Activated B cell treated with CpG ODN at 0.5 μM for 24 hours (primary cell): ENCODE data around the gene CA9. TPM values are rescaled to one million over a fixed set of nuclear protein-coding genes. Genes with fewer than 3 reads are reported as not detected.

Source experiments
- ATAC-seq: fragments of 200-7000 bp; cut with Tn5 transposase; one replicate; pipeline ENCODE4 v1.10.0; 2021; ENCODE audit warnings: low read depth, mild to moderate bottlenecking, moderate library complexity
- CTCF ChIA-PET: fragments of 350-600 bp; sonication (Branson Sonifier 250); formaldehyde crosslinking; loops from one replicate; lab custom pipeline; 2021; ENCODE audit warnings: antibody characterized with exemption; lab: Charles Lee
- POLR2A ChIA-PET: fragments of 350-600 bp; sonication (Branson Sonifier 250); formaldehyde crosslinking; loops from one replicate; lab custom pipeline; 2021; ENCODE audit warnings: antibody characterized with exemption; lab: Charles Lee
- DNase-seq: peaks from one replicate; pipeline ENCODE4 v3.0.0; 2022
- H3K27ac Mint-ChIP-seq: one replicate; pipeline ENCODE4 v1.8.0; 2020; ENCODE audit warnings: mixed read lengths
- H3K27me3 Mint-ChIP-seq: one replicate; pipeline ENCODE4 v1.8.0; 2021; ENCODE audit warnings: mixed read lengths
- H3K36me3 Mint-ChIP-seq: one replicate; pipeline ENCODE4 v1.8.0; 2021; ENCODE audit warnings: low read depth, mixed read lengths
- H3K4me1 Mint-ChIP-seq: one replicate; pipeline ENCODE4 v1.8.0; 2021; ENCODE audit warnings: mixed read lengths
- H3K4me3 Mint-ChIP-seq: one replicate; pipeline ENCODE4 v1.8.0; 2020; ENCODE audit warnings: mild to moderate bottlenecking, mixed read lengths
- H3K9me3 Mint-ChIP-seq: one replicate; pipeline ENCODE4 v1.8.0; 2020; ENCODE audit warnings: mixed read lengths
- intact Hi-C: fragments of 100-400 bp; cut with micrococcal nuclease; formaldehyde crosslinking; loops from one replicate; pipeline ENCODE4 v1.15.1; 2024
- total RNA-seq: library from RNA; stranded (reverse); gene quantifications from 2 replicates; pipeline ENCODE4 v1.2.3, GENCODE V29; 2022
- TF ChIP-seq, protein P1 (sequence below): fragments of 200-600 bp; IDR thresholded peaks from one replicate; pipeline ENCODE4 v1.8.0; 2022; ENCODE audit warnings: antibody characterized with exemption, mild to moderate bottlenecking

The CA9 gene
- total RNA-seq, 1 donor from 2014 or later, result not detected

DNA sequence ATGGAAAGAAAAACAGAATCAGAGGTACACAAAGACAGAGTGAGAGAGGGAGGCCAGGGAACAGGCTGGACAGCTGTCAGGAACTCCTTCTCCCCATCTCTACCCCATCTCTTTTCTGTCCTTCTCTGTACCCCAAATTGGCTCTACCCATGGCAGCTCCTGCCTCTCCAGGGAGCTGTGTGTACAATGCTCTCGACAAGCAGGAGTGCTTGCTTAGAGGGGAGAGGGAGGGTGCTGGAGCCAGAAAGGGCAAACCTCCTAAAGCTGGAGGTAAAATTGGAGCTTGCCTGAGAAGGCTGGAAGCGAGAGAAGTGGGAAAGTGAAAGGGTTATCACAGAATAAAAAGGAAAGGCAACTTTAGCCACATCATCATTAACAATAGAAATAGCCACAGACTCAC, 9.6 kb downstream of the CA9 start:
- ATAC-seq (no peak), DNase-seq (no peak)
- Mint-ChIP-seq H3K4me1 (peaks cover 21% of the 10 kb centered on the region), H3K4me3 (no peak overlapping the region), H3K36me3 (no peaks in the 10 kb centered on the region), H3K27me3 (no peaks in the 10 kb centered on the region), H3K9me3 (no peaks in the 10 kb centered on the region), H3K27ac (no peak overlapping the region)
- TF ChIP-seq, protein P1, sequence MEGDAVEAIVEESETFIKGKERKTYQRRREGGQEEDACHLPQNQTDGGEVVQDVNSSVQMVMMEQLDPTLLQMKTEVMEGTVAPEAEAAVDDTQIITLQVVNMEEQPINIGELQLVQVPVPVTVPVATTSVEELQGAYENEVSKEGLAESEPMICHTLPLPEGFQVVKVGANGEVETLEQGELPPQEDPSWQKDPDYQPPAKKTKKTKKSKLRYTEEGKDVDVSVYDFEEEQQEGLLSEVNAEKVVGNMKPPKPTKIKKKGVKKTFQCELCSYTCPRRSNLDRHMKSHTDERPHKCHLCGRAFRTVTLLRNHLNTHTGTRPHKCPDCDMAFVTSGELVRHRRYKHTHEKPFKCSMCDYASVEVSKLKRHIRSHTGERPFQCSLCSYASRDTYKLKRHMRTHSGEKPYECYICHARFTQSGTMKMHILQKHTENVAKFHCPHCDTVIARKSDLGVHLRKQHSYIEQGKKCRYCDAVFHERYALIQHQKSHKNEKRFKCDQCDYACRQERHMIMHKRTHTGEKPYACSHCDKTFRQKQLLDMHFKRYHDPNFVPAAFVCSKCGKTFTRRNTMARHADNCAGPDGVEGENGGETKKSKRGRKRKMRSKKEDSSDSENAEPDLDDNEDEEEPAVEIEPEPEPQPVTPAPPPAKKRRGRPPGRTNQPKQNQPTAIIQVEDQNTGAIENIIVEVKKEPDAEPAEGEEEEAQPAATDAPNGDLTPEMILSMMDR, result no peak
- ChIA-PET CTCF (interaction anchor here (1.0 to 5.9 kb wide), 2 partner anchors 13 to 80 kb away, joined by 3 to 30 read pairs; no protein-coding TSS in a partner anchor), POLR2A (interaction anchor here (0.7 kb wide), 1 partner anchor 27 kb away, joined by 3 read pairs; no protein-coding TSS in a partner anchor)
- intact Hi-C loops, result loop anchor here (5.0 kb wide), 1 partner anchor 34 kb away; no protein-coding TSS in a partner anchor

DNA sequence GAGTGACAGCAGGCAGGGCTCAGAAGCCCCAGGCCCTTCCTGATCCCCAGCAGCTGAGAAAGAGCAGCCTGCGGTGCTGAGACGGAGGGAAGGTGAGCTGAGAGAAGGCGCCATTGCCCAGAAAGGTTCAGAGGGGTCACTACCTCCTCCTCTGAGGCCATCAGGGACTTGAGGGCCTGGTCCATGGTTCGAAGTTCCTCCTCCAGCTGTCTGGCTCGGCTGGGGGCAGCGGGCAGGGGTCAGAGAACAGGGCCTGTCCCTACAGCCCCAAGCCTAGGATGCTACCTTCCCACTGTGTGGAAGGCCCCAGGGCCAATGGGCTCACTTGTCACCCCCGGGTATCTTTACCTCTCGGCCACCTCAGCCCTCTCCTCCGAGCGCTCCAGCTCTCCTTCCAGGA, 11.2 kb downstream of the CA9 start:
- ATAC-seq (no peak), DNase-seq (no peak)
- intact Hi-C loops, result loop anchor here (5.0 kb wide), 1 partner anchor 32 kb away; no protein-coding TSS in a partner anchor
- no peaks in the 10 kb centered on the region for H3K9me3 Mint-ChIP-seq
- H3K4me3 Mint-ChIP-seq, result no peak overlapping the region
- TF ChIP-seq, protein P1, result no peak
- peaks cover 20% of the 10 kb centered on the region for H3K4me1 Mint-ChIP-seq
- no peak overlapping the region for H3K27ac Mint-ChIP-seq
- CTCF ChIA-PET, result interaction anchor here (5.9 kb wide), 1 partner anchor 11 kb away, joined by 30 read pairs; no protein-coding TSS in a partner anchor
- no peaks in the 10 kb centered on the region for H3K36me3 Mint-ChIP-seq
- H3K27me3 Mint-ChIP-seq, result no peaks in the 10 kb centered on the region
- POLR2A ChIA-PET, result no interaction called here

DNA sequence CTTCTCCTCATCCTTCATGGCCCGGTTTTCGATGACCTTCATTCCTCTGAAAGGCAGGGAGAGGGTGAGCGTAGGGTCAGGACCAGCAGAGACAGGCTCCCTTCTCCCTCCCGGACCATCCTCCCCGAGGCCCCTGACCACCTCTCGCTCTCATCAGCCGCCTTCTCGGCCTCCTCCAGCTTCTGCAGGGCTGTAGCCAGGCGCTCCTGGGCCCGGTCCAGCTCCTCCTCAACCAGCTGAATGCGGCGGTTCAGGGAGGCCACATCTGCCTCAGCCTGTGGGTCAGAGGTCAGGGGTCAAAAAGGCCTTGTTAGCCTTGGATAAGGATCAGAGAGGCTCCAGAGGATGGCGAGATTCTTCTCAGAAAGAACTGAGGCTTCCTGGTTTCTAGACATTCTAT, 11.8 kb downstream of the CA9 start:
- Mint-ChIP-seq H3K4me1 (peaks cover 14% of the 10 kb centered on the region), H3K9me3 (no peaks in the 10 kb centered on the region), H3K4me3 (no peak overlapping the region), H3K36me3 (no peaks in the 10 kb centered on the region), H3K27me3 (no peaks in the 10 kb centered on the region), H3K27ac (no peak overlapping the region)
- DNase-seq (no peak), ATAC-seq (no peak)
- ChIA-PET CTCF (interaction anchor here (3.6 kb wide), 1 partner anchor 10 kb away, joined by 23 read pairs; no protein-coding TSS in a partner anchor), POLR2A (interaction anchor here (1.1 kb wide), 1 partner anchor 41 kb away, joined by 4 read pairs; no protein-coding TSS in a partner anchor)
- TF ChIP-seq, protein P1, result no peak
- intact Hi-C loops, result no loop called here

DNA sequence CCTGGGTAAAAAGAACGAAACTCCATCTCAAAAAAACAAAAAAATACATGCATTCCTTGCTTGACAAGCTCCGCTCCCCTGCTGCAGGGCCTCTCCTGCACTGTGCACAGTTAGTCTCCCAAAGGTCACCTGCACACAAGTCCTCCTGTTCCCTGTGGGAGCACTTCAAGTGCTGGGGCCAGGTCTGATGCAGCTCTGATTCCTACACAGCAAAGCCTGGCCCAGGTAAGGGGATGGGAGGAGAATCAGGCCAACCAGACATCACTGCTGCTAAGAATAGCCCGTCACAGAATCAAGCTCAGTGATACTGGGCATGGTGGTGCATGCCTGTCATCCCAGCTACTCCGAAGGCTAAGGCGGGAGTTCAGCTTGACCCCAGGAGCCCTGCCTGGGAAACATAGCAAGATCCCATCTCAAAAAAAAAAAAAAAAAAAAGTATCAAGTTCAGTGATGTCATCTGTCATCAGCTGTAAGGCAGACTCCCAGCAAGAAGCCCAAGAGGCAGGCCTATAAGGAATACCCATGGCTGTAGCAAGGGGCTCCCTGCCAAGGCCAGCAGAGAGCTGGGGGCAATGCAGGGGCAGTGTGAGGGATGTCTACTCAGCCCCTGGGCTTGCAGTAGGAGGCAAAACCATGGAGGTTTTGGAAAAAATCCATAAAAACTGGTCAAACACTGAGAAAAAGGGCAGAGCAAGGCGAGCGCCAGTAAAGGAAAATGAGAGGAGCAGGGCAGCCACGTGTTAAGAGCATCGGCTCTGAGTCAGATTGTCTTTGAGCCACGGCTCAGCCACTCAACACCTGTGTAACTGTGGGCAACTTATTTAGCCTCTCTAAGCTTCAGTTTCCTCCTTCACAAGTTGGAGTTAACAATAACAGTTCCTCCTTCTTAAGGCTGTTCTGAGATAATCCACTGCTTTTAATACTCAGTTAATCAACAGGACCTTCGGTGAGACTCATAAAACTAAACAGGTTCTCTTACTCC, 12.8 kb downstream of the CA9 start:
- ChIA-PET CTCF (interaction anchor here (3.6 kb wide), 1 partner anchor 9 kb away, joined by 23 read pairs; no protein-coding TSS in a partner anchor), POLR2A (interaction anchor here (0.7 to 1.1 kb wide), 2 partner anchors 42 to 112 kb away, joined by 4 to 10 read pairs; no protein-coding TSS in a partner anchor)
- DNase-seq (no peak), ATAC-seq (no peak)
- H3K27me3 Mint-ChIP-seq, result no peaks in the 10 kb centered on the region
- H3K27ac Mint-ChIP-seq, result no peak overlapping the region
- no peaks in the 10 kb centered on the region for H3K9me3 Mint-ChIP-seq
- peaks cover 2% of the 10 kb centered on the region for H3K36me3 Mint-ChIP-seq
- H3K4me3 Mint-ChIP-seq, result no peak overlapping the region
- TF ChIP-seq, protein P1, result no peak
- peaks cover 12% of the 10 kb centered on the region for H3K4me1 Mint-ChIP-seq
- intact Hi-C loops, result no loop called here
